ENCODE results near the gene ADGRD1. TPM values are rescaled to one million over a fixed set of nuclear protein-coding genes. Genes with fewer than 3 reads are reported as not detected.

ADGRD1 gene
- total and polyA plus RNA-seq, 12 donors: 0.87 to 6.0 (median 1.6) TPM

- Histone ChIP-seq H3K27me3 (peaks cover 9% of the 10 kb centered on the region), H3K27ac (no peak overlapping the region), H3K4me1 (replicated peaks in 1 of 2) (no peaks in the 10 kb centered on the region), H3K36me3 (replicated peaks in 1 of 2) (no peaks in the 10 kb centered on the region), H3K4me3 (no peak overlapping the region), H3K9me3 (replicated peaks in 1 of 3) (peaks cover 0 to 6% (median 0%) of the 10 kb centered on the region in 3 donors)
- intact Hi-C loops (cut with DNase I): loop anchor here in 1 of 2 donors (10.0 kb wide), 1 partner anchor 224 kb away; no protein-coding TSS in a partner anchor
- 0 to 96% (median 41%) methylated on average over 1 of the region's 1 CpG for WGBS, 4 donors
- no peak for DNase-seq
- no peak for TF ChIP-seq POLR2A (IDR thresholded peaks at IDR 0.05)
- TF ChIP-seq, protein P1, sequence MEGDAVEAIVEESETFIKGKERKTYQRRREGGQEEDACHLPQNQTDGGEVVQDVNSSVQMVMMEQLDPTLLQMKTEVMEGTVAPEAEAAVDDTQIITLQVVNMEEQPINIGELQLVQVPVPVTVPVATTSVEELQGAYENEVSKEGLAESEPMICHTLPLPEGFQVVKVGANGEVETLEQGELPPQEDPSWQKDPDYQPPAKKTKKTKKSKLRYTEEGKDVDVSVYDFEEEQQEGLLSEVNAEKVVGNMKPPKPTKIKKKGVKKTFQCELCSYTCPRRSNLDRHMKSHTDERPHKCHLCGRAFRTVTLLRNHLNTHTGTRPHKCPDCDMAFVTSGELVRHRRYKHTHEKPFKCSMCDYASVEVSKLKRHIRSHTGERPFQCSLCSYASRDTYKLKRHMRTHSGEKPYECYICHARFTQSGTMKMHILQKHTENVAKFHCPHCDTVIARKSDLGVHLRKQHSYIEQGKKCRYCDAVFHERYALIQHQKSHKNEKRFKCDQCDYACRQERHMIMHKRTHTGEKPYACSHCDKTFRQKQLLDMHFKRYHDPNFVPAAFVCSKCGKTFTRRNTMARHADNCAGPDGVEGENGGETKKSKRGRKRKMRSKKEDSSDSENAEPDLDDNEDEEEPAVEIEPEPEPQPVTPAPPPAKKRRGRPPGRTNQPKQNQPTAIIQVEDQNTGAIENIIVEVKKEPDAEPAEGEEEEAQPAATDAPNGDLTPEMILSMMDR (IDR thresholded peaks at IDR 0.05): no peak
Observed at GRCh38 chr12:130911193-130911592, 42.5 kb upstream of the ADGRD1 start.

DNA sequence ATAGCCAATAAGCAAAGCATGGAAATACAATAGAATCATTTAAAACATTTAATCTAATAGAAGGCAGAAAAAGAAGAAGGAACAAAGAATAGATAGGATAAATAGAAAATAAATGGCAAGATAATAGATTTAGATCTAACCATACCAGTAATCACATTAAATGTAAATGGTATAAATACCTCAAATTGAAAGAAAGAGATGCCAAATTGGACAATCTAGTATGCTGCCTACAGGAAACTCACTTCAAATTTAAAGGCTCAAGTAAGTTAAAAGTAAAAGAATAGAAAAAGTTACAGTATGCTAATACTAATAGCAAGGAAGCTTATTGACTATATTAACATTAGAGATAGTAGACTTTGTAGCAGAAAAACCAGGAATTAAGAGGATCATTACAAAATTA is 41.8 kb upstream of the ADGRD1 start:
- H3K27me3 ChIP-seq: peaks cover 9% of the 10 kb centered on the region
- H3K27ac ChIP-seq: no peak overlapping the region
- TF ChIP-seq, protein P1 (IDR thresholded peaks at IDR 0.05): no peak
- no peak for TF ChIP-seq POLR2A (IDR thresholded peaks at IDR 0.05)
- H3K36me3 ChIP-seq (replicated peaks in 1 of 2): no peaks in the 10 kb centered on the region
- no peak for DNase-seq
- no peaks in the 10 kb centered on the region for H3K4me1 ChIP-seq (replicated peaks in 1 of 2)
- H3K9me3 ChIP-seq (replicated peaks in 1 of 3): peaks cover 0 to 6% (median 0%) of the 10 kb centered on the region in 3 donors
- intact Hi-C loops (cut with DNase I): loop anchor here in 1 of 2 donors (10.0 kb wide), 1 partner anchor 223 kb away; no protein-coding TSS in a partner anchor
- no peak overlapping the region for H3K4me3 ChIP-seq

- Histone ChIP-seq H3K4me1 (replicated peaks in 1 of 2) (no peaks in the 10 kb centered on the region), H3K9me3 (replicated peaks in 1 of 3) (no peaks in the 10 kb centered on the region), H3K36me3 (replicated peaks in 1 of 2) (no peaks in the 10 kb centered on the region), H3K27ac (no peak overlapping the region), H3K27me3 (peaks cover 9% of the 10 kb centered on the region), H3K4me3 (no peak overlapping the region)
- intact Hi-C loops (cut with DNase I): loop anchor here in 1 of 2 donors (10.0 kb wide), 1 partner anchor 218 kb away; no protein-coding TSS in a partner anchor
- WGBS, 4 donors: 14 to 24% (median 21%) methylated on average over 28 to 37 of the region's 37 CpGs
- TF ChIP-seq, protein P1 (IDR thresholded peaks at IDR 0.05): peak; percentile 30 to 94 (median 80)
- TF ChIP-seq POLR2A (IDR thresholded peaks at IDR 0.05): no peak
- DNase-seq: peak; percentile 26 to 69 (median 36)
Observed at GRCh38 chr12:130916241-130916911, 37.3 kb upstream of the ADGRD1 start.

- Histone ChIP-seq H3K27ac (no peak overlapping the region), H3K4me1 (replicated peaks in 1 of 2) (no peaks in the 10 kb centered on the region), H3K36me3 (replicated peaks in 1 of 2) (no peaks in the 10 kb centered on the region), H3K9me3 (replicated peaks in 1 of 3) (no peaks in the 10 kb centered on the region), H3K27me3 (peaks cover 16% of the 10 kb centered on the region), H3K4me3 (no peak overlapping the region)
- DNase-seq: no peak
- intact Hi-C loops (cut with DNase I): loop anchor here in 1 of 2 donors (10.0 kb wide), 1 partner anchor 217 kb away; no protein-coding TSS in a partner anchor
- WGBS, 4 donors: 88 to 92% (median 90%) methylated on average over 13 of the region's 13 CpGs
- TF ChIP-seq, protein P1 (IDR thresholded peaks at IDR 0.05): no peak
- no peak for TF ChIP-seq POLR2A (IDR thresholded peaks at IDR 0.05)
Observed at GRCh38 chr12:130917607-130918006, 36.1 kb upstream of the ADGRD1 start.
